NCI-H1105 treated with DMSO at 0.1 percent for 48 hours (cell line): ENCODE measurements around the gene IGFL1.
"Not testable (repeated sequence)": the region's sequence is repeated elsewhere in the genome, so short reads cannot be mapped to it uniquely, and the experiment has no call there.

Experiments used
- DNase-seq: peaks from one replicate; lab custom pipeline; 2025; lab: John Stamatoyannopoulos, UW

Gene IGFL1

GRCh38 chr19:46202426-46202825 is 27.1 kb upstream of the IGFL1 start:
- DNase-seq = no peak

GRCh38 chr19:46202872-46203860 is 26.4 kb upstream of the IGFL1 start:
- no peak for DNase-seq

GRCh38 chr19:46204008-46204407 is 25.5 kb upstream of the IGFL1 start:
- no peak for DNase-seq

GRCh38 chr19:46205183-46205984 is 24.2 kb upstream of the IGFL1 start:
- no peak for DNase-seq

- DNase-seq = peak; percentile 30
These were observed 23.4 kb upstream of the IGFL1 start for GRCh38 chr19:46206176-46206575.

GRCh38 chr19:46206682-46207081 is 22.9 kb upstream of the IGFL1 start:
- DNase-seq = no peak

GRCh38 chr19:46207858-46208257 is 21.7 kb upstream of the IGFL1 start:
- not testable (repeated sequence) for DNase-seq

GRCh38 chr19:46209051-46209450 is 20.5 kb upstream of the IGFL1 start:
- no peak for DNase-seq

GRCh38 chr19:46209472-46209871 is 20.1 kb upstream of the IGFL1 start:
- no peak for DNase-seq

GRCh38 chr19:46210669-46211068 is 18.9 kb upstream of the IGFL1 start:
- DNase-seq = no peak

- DNase-seq = no peak
These were observed 18.2 kb upstream of the IGFL1 start for GRCh38 chr19:46211201-46211881.

- not testable (repeated sequence) for DNase-seq
These were observed 16.9 kb upstream of the IGFL1 start for GRCh38 chr19:46212592-46212991.

GRCh38 chr19:46213156-46213555 is 16.4 kb upstream of the IGFL1 start:
- no peak for DNase-seq

GRCh38 chr19:46213806-46214205 is 15.7 kb upstream of the IGFL1 start:
- DNase-seq = no peak

GRCh38 chr19:46216612-46217011 is 12.9 kb upstream of the IGFL1 start:
- DNase-seq = no peak

- DNase-seq = no peak
These were observed 12.1 kb upstream of the IGFL1 start for GRCh38 chr19:46217476-46217875.

GRCh38 chr19:46218160-46218559 is 11.4 kb upstream of the IGFL1 start:
- no peak for DNase-seq

GRCh38 chr19:46220038-46220615 is 9.4 kb upstream of the IGFL1 start:
- DNase-seq = no peak

- no peak for DNase-seq
These were observed 8.4 kb upstream of the IGFL1 start for GRCh38 chr19:46221152-46221551.

GRCh38 chr19:46221981-46222610 is 7.4 kb upstream of the IGFL1 start:
- peak; percentile 22 for DNase-seq

- DNase-seq = not testable (repeated sequence)
These were observed 5.8 kb upstream of the IGFL1 start for GRCh38 chr19:46223787-46224186.
